ENCODE measurements around the gene CCDC170.
"Not testable (repeated sequence)": the region's sequence is repeated elsewhere in the genome, so short reads cannot be mapped to it uniquely, and the experiment has no call there.

CCDC170 gene

GRCh38 chr6:151493161-151493803, 535 bp upstream of the CCDC170 start:
- DNase-seq (ENCODE audit: low spot score) = no peak

DNA sequence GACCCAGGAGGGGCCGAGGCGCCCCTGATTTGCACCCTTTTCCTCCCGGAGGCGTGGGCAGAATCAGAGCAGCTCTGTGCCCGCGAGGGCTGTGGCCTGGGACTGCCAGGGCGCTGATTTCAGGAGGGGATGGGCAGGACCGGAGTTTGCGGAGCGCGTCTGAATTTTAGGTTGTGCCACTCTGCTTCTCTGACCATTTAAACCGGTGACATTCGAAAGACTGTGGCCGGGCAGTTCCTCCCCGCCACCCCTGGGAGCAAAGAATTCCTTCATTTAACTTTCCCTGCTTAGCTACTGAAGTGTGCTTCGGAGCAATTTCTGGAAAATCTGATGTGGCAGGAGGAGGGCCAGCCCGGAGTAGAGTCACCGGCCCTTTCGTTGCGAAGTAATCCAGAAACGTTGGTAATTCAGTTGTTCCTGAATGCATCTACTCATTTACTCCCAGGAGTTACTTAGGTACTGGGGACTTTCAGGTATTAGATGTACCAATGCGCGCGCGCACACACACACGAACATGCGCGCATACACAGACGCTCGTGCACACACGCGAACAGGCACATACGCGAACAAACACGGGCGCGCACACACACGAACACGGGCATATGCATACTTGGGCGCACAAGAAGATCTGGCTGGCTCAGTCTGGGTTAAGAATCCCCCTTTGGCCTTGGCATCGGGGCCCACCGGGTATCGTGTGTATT, 568 bp downstream of the CCDC170 start:
- peak; percentile 35 for DNase-seq (ENCODE audit: low spot score)

- no peak for DNase-seq (ENCODE audit: low spot score)
Observed at GRCh38 chr6:151494936-151495320, 1.1 kb downstream of the CCDC170 start.

GRCh38 chr6:151495380-151495779, 1.6 kb downstream of the CCDC170 start:
- no peak for DNase-seq (ENCODE audit: low spot score)

- no peak for DNase-seq (ENCODE audit: low spot score)
Observed at GRCh38 chr6:151497905-151498304, 4.1 kb downstream of the CCDC170 start.

DNA sequence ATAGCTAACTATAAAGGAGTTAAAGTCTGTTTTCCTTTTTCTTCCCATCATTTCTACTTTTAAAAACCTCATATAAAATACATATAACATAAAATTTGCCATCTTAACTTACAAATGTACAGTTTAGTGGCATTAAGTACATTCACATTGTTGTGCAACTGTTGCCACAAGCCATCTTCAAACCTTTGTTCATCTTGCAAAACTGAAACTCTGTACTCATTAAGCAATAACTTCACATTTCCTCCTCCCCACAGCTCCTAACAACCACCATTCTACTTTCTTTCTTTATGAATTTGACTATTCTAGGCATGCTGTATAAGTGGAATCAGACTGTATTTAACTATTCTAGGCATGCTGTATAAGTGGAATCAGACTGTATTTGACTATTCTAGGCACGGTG, 4.5 kb downstream of the CCDC170 start:
- no peak for DNase-seq (ENCODE audit: low spot score)

- no peak for DNase-seq (ENCODE audit: low spot score)
Observed at GRCh38 chr6:151499551-151499950, 5.7 kb downstream of the CCDC170 start.

- DNase-seq (ENCODE audit: low spot score) = no peak
Observed at GRCh38 chr6:151501511-151502136, 7.8 kb downstream of the CCDC170 start.

- no peak for DNase-seq (ENCODE audit: low spot score)
Observed at GRCh38 chr6:151502499-151502898, 8.7 kb downstream of the CCDC170 start.

DNA sequence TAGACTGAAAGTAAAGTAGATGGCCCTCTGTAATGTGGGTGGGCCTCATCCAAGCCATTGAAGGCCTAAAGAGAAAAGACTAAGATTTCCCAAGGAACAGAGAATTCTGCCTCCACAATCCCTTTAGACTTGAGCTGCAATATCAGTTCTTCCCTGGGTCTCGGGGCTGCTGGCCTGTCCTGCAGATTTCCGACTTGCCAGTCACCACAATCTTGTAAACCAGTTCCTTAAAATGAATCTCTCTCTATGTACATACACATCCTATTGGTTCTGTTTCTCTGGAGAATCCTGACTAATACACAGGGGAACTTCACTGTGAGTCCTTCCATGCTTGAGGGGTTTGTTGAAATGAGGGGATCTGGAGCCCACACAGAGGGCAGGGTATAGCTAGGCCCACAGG, 12.9 kb downstream of the CCDC170 start:
- DNase-seq (ENCODE audit: low spot score) = no peak

- DNase-seq (ENCODE audit: low spot score) = no peak
Observed at GRCh38 chr6:151509048-151509447, 15.2 kb downstream of the CCDC170 start.

- no peak for DNase-seq (ENCODE audit: low spot score)
Observed at GRCh38 chr6:151512481-151512880, 18.7 kb downstream of the CCDC170 start.

GRCh38 chr6:151514000-151514730, 20.3 kb downstream of the CCDC170 start:
- no peak for DNase-seq (ENCODE audit: low spot score)

DNA sequence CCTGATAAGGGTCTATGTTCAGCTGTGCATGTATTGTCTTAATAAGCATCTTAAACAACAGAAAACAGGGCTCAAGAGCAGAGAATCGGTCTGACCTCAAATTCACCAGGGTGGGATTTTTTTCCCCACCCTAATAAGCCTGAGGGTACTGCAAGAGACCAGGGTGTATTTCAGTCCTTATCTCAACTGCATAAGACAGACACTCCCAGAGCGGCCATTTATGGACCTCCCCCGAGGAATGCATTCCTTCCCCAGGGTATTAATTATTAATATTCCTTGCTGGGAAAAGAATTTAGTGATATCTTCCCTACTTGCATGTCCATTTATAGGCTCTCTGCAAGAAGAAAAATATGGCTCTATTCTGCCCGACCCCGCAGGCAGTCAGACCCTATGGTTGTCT, 25.2 kb downstream of the CCDC170 start:
- not testable (repeated sequence) for DNase-seq (ENCODE audit: low spot score)

DNA sequence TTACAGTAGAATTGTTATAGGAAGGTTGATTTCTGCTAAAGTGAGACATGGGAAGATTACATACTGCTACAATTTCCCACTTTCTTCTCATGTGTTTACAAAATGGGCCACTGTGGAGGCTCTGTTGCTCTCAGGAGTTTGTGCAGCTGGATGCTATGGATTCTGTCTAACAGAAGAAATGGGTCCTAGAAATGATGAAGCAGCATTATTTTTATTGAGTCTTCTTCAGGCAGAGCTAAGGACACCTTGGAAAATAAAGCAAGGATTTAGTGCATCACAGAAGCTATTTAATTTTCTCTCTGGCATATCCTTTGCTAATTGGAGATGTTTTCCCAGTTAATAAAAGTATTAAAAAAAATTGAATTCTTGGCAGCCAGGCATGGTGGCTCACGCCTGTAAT, 29.2 kb downstream of the CCDC170 start:
- no peak for DNase-seq (ENCODE audit: low spot score)

DNA sequence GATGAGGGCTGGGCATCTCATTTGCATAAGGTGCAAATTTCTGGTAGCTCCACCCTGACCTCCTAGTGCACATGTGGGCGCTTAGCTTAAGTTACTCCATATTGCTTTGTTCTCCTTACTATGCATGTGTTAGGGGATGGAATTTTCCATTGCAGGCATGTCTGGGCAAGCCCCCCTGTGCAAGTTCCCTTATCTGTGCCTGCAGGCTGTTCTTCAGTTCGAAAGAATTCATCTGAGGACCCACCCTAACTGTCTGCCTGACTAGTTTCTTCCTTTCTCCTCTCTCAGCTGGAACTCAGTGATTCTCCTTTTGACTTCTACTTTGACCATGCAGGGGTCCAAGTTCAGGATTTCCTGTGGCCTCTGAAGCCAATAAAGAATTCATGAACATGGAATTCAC, 30.2 kb downstream of the CCDC170 start:
- DNase-seq (ENCODE audit: low spot score) = no peak

GRCh38 chr6:151534576-151534975, 40.8 kb downstream of the CCDC170 start:
- no peak for DNase-seq (ENCODE audit: low spot score)

GRCh38 chr6:151535476-151536187, 41.8 kb downstream of the CCDC170 start:
- DNase-seq (ENCODE audit: low spot score) = no peak

- DNase-seq (ENCODE audit: low spot score) = no peak
Observed at GRCh38 chr6:151536188-151536479, 42.3 kb downstream of the CCDC170 start.

- DNase-seq (ENCODE audit: low spot score) = no peak
Observed at GRCh38 chr6:151537556-151537955, 43.7 kb downstream of the CCDC170 start.

DNA sequence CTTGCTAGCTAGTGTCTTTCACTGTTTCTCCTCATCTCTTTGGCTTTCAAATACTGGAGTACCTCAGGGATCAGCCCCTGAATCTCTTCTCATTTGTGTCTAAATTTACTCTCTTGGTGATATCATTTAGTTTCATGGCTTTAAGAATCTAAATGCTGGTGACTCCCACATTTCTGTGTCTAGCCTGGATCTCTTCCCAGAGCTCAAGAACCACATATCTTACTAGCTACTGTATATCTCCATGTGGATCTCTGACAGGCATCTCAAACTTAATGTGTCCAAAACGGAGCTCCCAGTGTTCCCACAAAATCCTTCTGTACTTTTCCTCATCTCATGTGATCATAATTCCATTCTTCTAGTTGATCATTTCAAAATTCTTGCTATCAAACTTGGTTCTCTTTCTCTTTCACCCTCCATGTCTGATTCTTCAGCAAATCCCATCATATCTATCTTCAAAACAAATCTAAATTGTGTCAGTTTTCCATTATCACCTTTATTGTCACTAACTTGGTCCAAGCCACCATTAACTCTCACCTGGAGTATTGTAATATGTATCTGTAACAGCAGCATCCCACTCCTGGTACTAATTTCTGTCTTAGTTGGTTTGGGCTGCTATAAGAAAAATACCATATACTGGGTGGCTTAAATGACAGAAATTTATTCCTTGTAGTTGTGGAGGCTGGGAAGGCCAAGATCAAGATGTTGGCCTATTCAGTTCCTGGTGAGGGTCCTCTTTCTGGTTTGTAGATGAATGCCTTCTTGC, 45.9 kb downstream of the CCDC170 start:
- DNase-seq (ENCODE audit: low spot score) = no peak

DNA sequence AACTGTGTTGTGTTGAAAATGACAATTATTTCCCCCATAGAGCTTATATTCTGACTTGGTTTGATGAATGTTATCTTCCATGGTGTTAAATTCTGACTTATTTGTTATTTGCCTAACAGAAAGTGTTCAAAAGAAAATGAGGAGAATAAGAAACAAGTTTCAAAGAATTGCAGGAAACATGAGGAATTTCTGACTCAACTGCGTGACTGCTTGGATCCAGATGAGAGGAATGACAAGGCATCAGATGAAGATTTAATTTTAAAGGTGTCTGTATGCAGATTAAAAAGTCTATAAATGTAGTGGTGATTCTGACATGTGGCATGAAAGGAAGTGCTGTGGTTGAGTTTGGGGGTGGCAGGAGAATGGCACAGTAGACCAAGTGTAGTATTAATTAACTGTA, 50.6 kb downstream of the CCDC170 start:
- no peak for DNase-seq (ENCODE audit: low spot score)

Data from cerebellar cortex (tissue), 1 donor.